HG03520 (cell line): ENCODE results near the gene SPRR5.

ENCODE experiments used
- ATAC-seq: cut with Tn5 transposase; IDR thresholded peaks from one replicate; pipeline ENCODE4 v1.9.1; 2021; ENCODE audit warnings: mild to moderate bottlenecking, moderate library complexity; ENCODE audit not compliant: unreplicated experiment

SPRR5 gene

GRCh38 chr1:152981146-152981871 lies 34.3 kb downstream of the SPRR5 start:
- ATAC-seq, result no peak

GRCh38 chr1:152982076-152982475 lies 35.1 kb downstream of the SPRR5 start:
- no peak for ATAC-seq

- no peak for ATAC-seq
These were observed 36.2 kb downstream of the SPRR5 start for GRCh38 chr1:152983234-152983633.

GRCh38 chr1:152983743-152984142 lies 36.7 kb downstream of the SPRR5 start, which contains the start of gene SPRR1A:
Gene SPRR1A (plus strand): TSS chr1:152984081. CDS start chr1:152985231, 1,150 bp downstream.
- no peak for ATAC-seq

GRCh38 chr1:152986578-152986977 lies 39.6 kb downstream of the SPRR5 start:
- ATAC-seq, result no peak

GRCh38 chr1:152993186-152993585 lies 46.2 kb downstream of the SPRR5 start:
- no peak for ATAC-seq

GRCh38 chr1:152995842-152996241 lies 48.8 kb downstream of the SPRR5 start:
- ATAC-seq, result no peak

- no peak for ATAC-seq
These were observed 49.8 kb downstream of the SPRR5 start for GRCh38 chr1:152996633-152997400.

GRCh38 chr1:152997901-152998300 lies 50.9 kb downstream of the SPRR5 start:
- ATAC-seq, result no peak

- ATAC-seq, result no peak
These were observed 51.5 kb downstream of the SPRR5 start for GRCh38 chr1:152998476-152998875.
